Liver (tissue), 9 donors: ENCODE results near the gene DNM3. TPM values are rescaled to one million over a fixed set of nuclear protein-coding genes. Genes with fewer than 3 reads are reported as not detected.

Experiments used
- DNase-seq: peaks from one replicate; pipeline ENCODE4 v3.0.0-alpha.2; 2017; ENCODE audit warnings: low spot score
- H3K27ac ChIP-seq, 2 donors: one replicate each; pipeline ENCODE4 v1.7.0; 2013; ENCODE audit warnings: inconsistent platforms in 2 of 2, low read length in 2 of 2, control low read depth in 1 of 2, low read depth in 1 of 2, mild to moderate bottlenecking in 1 of 2
- H3K27me3 ChIP-seq, 4 donors: one replicate each; pipeline versions ENCODE4 v1.6.1 to v1.7.0; 2013; ENCODE audit warnings: low read length in 3 of 4, inconsistent platforms in 1 of 4, mild to moderate bottlenecking in 1 of 4, moderate library complexity in 1 of 4; ENCODE audit not compliant: control insufficient read depth in 4 of 4, insufficient read depth in 4 of 4
- H3K36me3 ChIP-seq, 4 donors: one replicate each; pipeline versions ENCODE4 v1.6.1 to v1.7.0; 2013; ENCODE audit warnings: low read length in 3 of 4, mild to moderate bottlenecking in 3 of 4, low read depth in 1 of 4, moderate library complexity in 1 of 4; ENCODE audit not compliant: control insufficient read depth in 4 of 4, insufficient read depth in 3 of 4
- H3K4me1 ChIP-seq, 4 donors: one replicate each; pipeline versions ENCODE4 v1.6.1 to v1.7.0; 2013; ENCODE audit warnings: low read length in 3 of 4, mild to moderate bottlenecking in 3 of 4, moderate library complexity in 1 of 4; ENCODE audit not compliant: control insufficient read depth in 4 of 4, insufficient read depth in 4 of 4
- H3K4me3 ChIP-seq, 3 donors: one replicate each; pipeline versions ENCODE4 v1.6.1 to v1.7.0; 2013; ENCODE audit warnings: low read length in 3 of 3, control low read depth in 1 of 3, low read depth in 1 of 3, mild to moderate bottlenecking in 1 of 3
- H3K9ac ChIP-seq, 2 donors: one replicate each; pipeline ENCODE4 v1.7.0; 2013; ENCODE audit warnings: low read length in 2 of 2, mild to moderate bottlenecking in 2 of 2, moderate library complexity in 2 of 2, control low read depth in 1 of 2, low read depth in 1 of 2
- H3K9me3 ChIP-seq, 4 donors: one replicate each; pipeline versions ENCODE4 v1.6.1 to v1.7.0; 2013; ENCODE audit warnings: low read length in 3 of 4; ENCODE audit not compliant: control insufficient read depth in 4 of 4
- ATF3 ChIP-seq: IDR thresholded peaks from 2 replicates; pipeline ENCODE4 v1.6.1; 2016; ENCODE audit warnings: antibody characterized with exemption
- CTCF ChIP-seq: fragments of 150-350 bp; IDR thresholded peaks from 2 replicates; pipeline ENCODE4 v1.5.1; 2017; ENCODE audit warnings: improper control_type of control experiment, low read depth, low read length; ENCODE audit not compliant: missing input control
- EGR1 ChIP-seq, 2 donors: IDR thresholded peaks; 2 replicates each; pipeline ENCODE4 v1.6.1; 2016 to 2018; ENCODE audit warnings: antibody characterized with exemption in 2 of 2, low read depth in 2 of 2
- FOXA1 ChIP-seq: IDR thresholded peaks from 2 replicates; pipeline ENCODE4 v1.6.1; 2016; ENCODE audit warnings: antibody characterized with exemption
- FOXA2 ChIP-seq: IDR thresholded peaks from 2 replicates; pipeline ENCODE4 v1.6.1; 2016; ENCODE audit warnings: antibody characterized with exemption
- GABPA ChIP-seq, 2 donors: IDR thresholded peaks in 1 of 2; conservative IDR thresholded peaks in 1 of 2; 2 replicates each; pipeline ENCODE4 v1.6.1; 2016; ENCODE audit warnings: antibody characterized with exemption in 2 of 2, mild to moderate bottlenecking in 1 of 2, moderate library complexity in 1 of 2
- HNF4A ChIP-seq, 2 donors: conservative IDR thresholded peaks; 2 replicates each; pipeline ENCODE4 v1.6.1; 2016; ENCODE audit warnings: antibody characterized with exemption in 2 of 2, mild to moderate bottlenecking in 2 of 2
- HNF4G ChIP-seq: IDR thresholded peaks from 2 replicates; pipeline ENCODE4 v1.6.1; 2016; ENCODE audit warnings: antibody characterized with exemption
- JUND ChIP-seq, 2 donors: IDR thresholded peaks; 2 replicates each; pipeline ENCODE4 v1.6.1; 2016; ENCODE audit warnings: antibody characterized with exemption in 2 of 2
- MAX ChIP-seq: IDR thresholded peaks from 2 replicates; pipeline ENCODE4 v1.6.1; 2016; ENCODE audit warnings: antibody characterized with exemption
- NR2F2 ChIP-seq: IDR thresholded peaks from 2 replicates; pipeline ENCODE4 v1.6.1; 2016; ENCODE audit warnings: antibody characterized with exemption
- RAD21 ChIP-seq, 2 donors: IDR thresholded peaks; 2 replicates each; pipeline ENCODE4 v1.6.1; 2016; ENCODE audit warnings: antibody characterized with exemption in 2 of 2, mild to moderate bottlenecking in 2 of 2
- REST ChIP-seq: IDR thresholded peaks from 2 replicates; pipeline ENCODE4 v1.6.1; 2016; ENCODE audit warnings: antibody characterized with exemption, mild to moderate bottlenecking
- RXRA ChIP-seq, 2 donors: IDR thresholded peaks; 2 replicates each; pipeline ENCODE4 v1.6.1; 2017 to 2018; ENCODE audit warnings: antibody characterized with exemption in 2 of 2, mild to moderate bottlenecking in 1 of 2
- SP1 ChIP-seq: IDR thresholded peaks from 2 replicates; pipeline ENCODE4 v1.6.1; 2018; ENCODE audit warnings: antibody characterized with exemption, mild to moderate bottlenecking
- TAF1 ChIP-seq: conservative IDR thresholded peaks from 2 replicates; pipeline ENCODE4 v1.6.1; 2016; ENCODE audit warnings: antibody characterized with exemption, mild to moderate bottlenecking
- YY1 ChIP-seq: IDR thresholded peaks from 2 replicates; pipeline ENCODE4 v1.6.1; 2016; ENCODE audit warnings: antibody characterized with exemption, mild to moderate bottlenecking
- ZBTB33 ChIP-seq: IDR thresholded peaks from 2 replicates; pipeline ENCODE4 v1.6.1; 2016; ENCODE audit warnings: antibody characterized with exemption
- WGBS: extraction: QIAGEN DNeasy Blood & Tissue Kit; methylation state at CpG from one replicate; pipeline ENCODE4 v1.1.7; 2013; 5-methylcytosine and 5-hydroxymethylcytosine counted together
- polyA plus RNA-seq, 2 donors: library from polyadenylated mRNA; stranded (reverse) in 1 of 2; unstranded in 1 of 2; fragments of 200-250 nt in 1 of 2; fragments of >200 nt in 1 of 2; fragmentation: Nextera tagmentation in 1 of 2; extraction: Ambion mirVana in 1 of 2; gene quantifications; one replicate each; pipeline versions ENCODE4 v1.2.1 to v1.2.3, GENCODE V29; 2013 to 2015
- total RNA-seq, 2 donors: library from RNA; depleted of rRNA; stranded (reverse); fragments of >200 nt; gene quantifications; one replicate each; pipeline ENCODE4 v1.2.3, GENCODE V29; 2014
- donor health status: healthy.
- donor health status: healthy.
- donor health status: healthy.
- donor health status: healthy.
- donor health status: healthy.

DNM3 gene
- total and polyA plus RNA-seq, 4 donors, result 0.08 to 3.2 (median 1.0) TPM

GRCh38 chr1:172449585-172450523 lies 608.6 kb downstream of the DNM3 start (continued):
- TF ChIP-seq ZBTB33, result no peak
- peak; percentile 30 for TF ChIP-seq HNF4G
- TF ChIP-seq SP1, result no peak

GRCh38 chr1:172450524-172450885 lies 609.2 kb downstream of the DNM3 start:
- Histone ChIP-seq H3K9ac (no peak overlapping the region), H3K4me1 (peaks cover 2 to 10% (median 5%) of the 10 kb centered on the region in 4 donors), H3K36me3 (no peaks in the 10 kb centered on the region), H3K9me3 (no peaks in the 10 kb centered on the region), H3K4me3 (no peak overlapping the region), H3K27ac (peak overlapping the region; percentile 63 to 67), H3K27me3 (no peaks in the 10 kb centered on the region)
- DNase-seq, result peak; percentile 53
- TF ChIP-seq EGR1 (IDR thresholded peaks at IDR 0.05; ENCODE audit: low read depth in 2 of 2), result no peak
- no peak for TF ChIP-seq FOXA1
- no peak for TF ChIP-seq MAX
- no peak for TF ChIP-seq CTCF
- TF ChIP-seq FOXA2, result no peak
- TF ChIP-seq YY1, result no peak
- peak; percentile 82 to 87 for TF ChIP-seq HNF4A (conservative IDR thresholded peaks at IDR 0.05)
- TF ChIP-seq TAF1, result no peak
- TF ChIP-seq ATF3, result no peak
- TF ChIP-seq NR2F2, result peak; percentile 9
- TF ChIP-seq HNF4G, result peak; percentile 13
- TF ChIP-seq GABPA (IDR thresholded peaks at IDR 0.05 in 1 of 2, conservative IDR thresholded peaks at IDR 0.05 in 1 of 2), result no peak
- no peak for TF ChIP-seq ZBTB33
- TF ChIP-seq RXRA (IDR thresholded peaks at IDR 0.05), result peak in 1 of 2 donors; percentile 17
- TF ChIP-seq RAD21 (IDR thresholded peaks at IDR 0.05), result no peak
- peak; percentile 69 for TF ChIP-seq SP1
- peak; percentile 74 for TF ChIP-seq REST
- peak in 1 of 2 donors; percentile 29 for TF ChIP-seq JUND (IDR thresholded peaks at IDR 0.05)
- WGBS, result 31% methylated on average over 7 of the region's 7 CpGs
